Cardiac septum (tissue), 1 donor: Measurements from ENCODE around the gene TNFRSF6B. TPM values are rescaled to one million over a fixed set of nuclear protein-coding genes. Genes with fewer than 3 reads are reported as not detected.

Experiments
- DNase-seq: peaks from one replicate; pipeline ENCODE4 v3.0.0-alpha.2; 2020; ENCODE audit warnings: low spot score
- intact Hi-C: fragments of 100-400 bp; cut with DNase I; formaldehyde crosslinking; loops from one replicate; pipeline ENCODE4 v1.14.0; 2022
- total RNA-seq: library from RNA; stranded (reverse); fragmentation: NEBNext Ultra II Directional; extraction: Animal tissue kit (Norgen Biotek cat#: 25700); gene quantifications from one replicate; pipeline ENCODE4 v1.2.1, GENCODE V29; 2021
- donor health status: DM: no; HTN: no; CAD: no.

The TNFRSF6B gene
- total RNA-seq, 1 donor from 2014 or later: not detected

- intact Hi-C loops: no loop called here
- DNase-seq: no peak
These were observed 2.5 kb upstream of the TNFRSF6B start for GRCh38 chr20:63693733-63694583.

- intact Hi-C loops: loop anchor here (5.0 kb wide), 1 partner anchor 42 kb away; the partner anchor contains the start of genes LIME1 and SLC2A4RG
- no peak for DNase-seq
These were observed 1.6 kb upstream of the TNFRSF6B start for GRCh38 chr20:63694584-63695423.

GRCh38 chr20:63695424-63696305, 787 bp upstream of the TNFRSF6B start:
- intact Hi-C loops: loop anchor here (5.0 kb wide), 1 partner anchor 42 kb away; the partner anchor contains the start of genes LIME1 and SLC2A4RG
- peak; percentile 84 for DNase-seq

DNA sequence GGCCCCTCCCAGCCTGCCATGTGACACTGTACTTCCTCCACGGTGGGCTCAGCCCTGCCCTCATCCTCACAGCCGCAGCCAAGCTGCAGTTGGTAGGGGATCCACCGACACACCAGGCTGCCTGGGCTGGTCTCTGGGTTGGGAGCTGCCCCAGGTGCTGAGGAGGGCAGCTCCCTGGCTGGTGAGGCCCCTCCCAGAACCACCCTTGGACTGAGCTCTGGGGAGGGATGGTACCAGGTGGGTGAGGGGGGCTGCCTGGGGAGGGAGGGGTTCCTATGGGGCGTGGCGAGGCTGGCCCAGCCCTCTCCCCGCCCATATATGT, 185 bp upstream of the TNFRSF6B start:
- peak; percentile 71 for DNase-seq
- intact Hi-C loops: loop anchor here (5.0 kb wide), 1 partner anchor 41 kb away; the partner anchor contains the start of genes LIME1 and SLC2A4RG

DNA sequence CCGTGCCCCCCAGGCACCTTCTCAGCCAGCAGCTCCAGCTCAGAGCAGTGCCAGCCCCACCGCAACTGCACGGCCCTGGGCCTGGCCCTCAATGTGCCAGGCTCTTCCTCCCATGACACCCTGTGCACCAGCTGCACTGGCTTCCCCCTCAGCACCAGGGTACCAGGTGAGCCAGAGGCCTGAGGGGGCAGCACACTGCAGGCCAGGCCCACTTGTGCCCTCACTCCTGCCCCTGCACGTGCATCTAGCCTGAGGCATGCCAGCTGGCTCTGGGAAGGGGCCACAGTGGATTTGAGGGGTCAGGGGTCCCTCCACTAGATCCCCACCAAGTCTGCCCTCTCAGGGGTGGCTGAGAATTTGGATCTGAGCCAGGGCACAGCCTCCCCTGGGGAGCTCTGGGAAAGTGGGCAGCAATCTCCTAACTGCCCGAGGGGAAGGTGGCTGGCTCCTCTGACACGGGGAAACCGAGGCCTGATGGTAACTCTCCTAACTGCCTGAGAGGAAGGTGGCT, 960 bp downstream of the TNFRSF6B start:
- peak; percentile 71 for DNase-seq
- intact Hi-C loops: loop anchor here (5.0 kb wide), 1 partner anchor 40 kb away; the partner anchor contains the start of genes LIME1 and SLC2A4RG

DNA sequence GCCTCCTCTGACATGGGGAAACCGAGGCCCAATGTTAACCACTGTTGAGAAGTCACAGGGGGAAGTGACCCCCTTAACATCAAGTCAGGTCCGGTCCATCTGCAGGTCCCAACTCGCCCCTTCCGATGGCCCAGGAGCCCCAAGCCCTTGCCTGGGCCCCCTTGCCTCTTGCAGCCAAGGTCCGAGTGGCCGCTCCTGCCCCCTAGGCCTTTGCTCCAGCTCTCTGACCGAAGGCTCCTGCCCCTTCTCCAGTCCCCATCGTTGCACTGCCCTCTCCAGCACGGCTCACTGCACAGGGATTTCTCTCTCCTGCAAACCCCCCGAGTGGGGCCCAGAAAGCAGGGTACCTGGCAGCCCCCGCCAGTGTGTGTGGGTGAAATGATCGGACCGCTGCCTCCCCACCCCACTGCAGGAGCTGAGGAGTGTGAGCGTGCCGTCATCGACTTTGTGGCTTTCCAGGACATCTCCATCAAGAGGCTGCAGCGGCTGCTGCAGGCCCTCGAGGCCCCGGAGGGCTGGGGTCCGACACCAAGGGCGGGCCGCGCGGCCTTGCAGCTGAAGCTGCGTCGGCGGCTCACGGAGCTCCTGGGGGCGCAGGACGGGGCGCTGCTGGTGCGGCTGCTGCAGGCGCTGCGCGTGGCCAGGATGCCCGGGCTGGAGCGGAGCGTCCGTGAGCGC, 1.6 kb downstream of the TNFRSF6B start:
- intact Hi-C loops: loop anchor here (5.0 kb wide), 1 partner anchor 39 kb away; the partner anchor contains the start of genes LIME1 and SLC2A4RG
- peak; percentile 61 for DNase-seq

- intact Hi-C loops: loop anchor here (5.0 kb wide), 1 partner anchor 38 kb away; the partner anchor contains the start of genes LIME1 and SLC2A4RG
These were observed 2.5 kb downstream of the TNFRSF6B start for GRCh38 chr20:63698739-63699465.

GRCh38 chr20:63699466-63700198, 3.2 kb downstream of the TNFRSF6B start:
- intact Hi-C loops: loop anchor here (5.0 kb wide), 1 partner anchor 38 kb away; the partner anchor contains the start of genes LIME1 and SLC2A4RG
- DNase-seq: peak; percentile 72

More at GRCh38 chr20:63698739-63699465, 2.5 kb downstream of the TNFRSF6B start:
- DNase-seq: peak; percentile 80

GRCh38 chr20:63700199-63701050, 4.0 kb downstream of the TNFRSF6B start:
- intact Hi-C loops: no loop called here

DNA sequence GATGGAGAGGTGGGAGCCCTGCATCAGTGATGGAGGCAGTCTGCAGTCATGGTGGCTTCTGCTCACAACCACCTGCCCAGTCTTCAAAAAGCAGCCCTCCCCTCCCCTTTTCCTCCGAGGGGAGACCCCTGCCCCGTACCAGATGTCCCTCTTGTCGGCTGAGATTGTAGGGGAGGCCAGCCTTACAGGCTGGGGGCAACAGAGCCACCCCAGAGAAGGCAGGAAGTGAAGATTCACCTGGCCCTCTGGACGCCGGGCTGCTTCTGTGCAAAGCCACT, 4.5 kb downstream of the TNFRSF6B start:
- DNase-seq: no peak
- intact Hi-C loops: no loop called here

More at GRCh38 chr20:63700199-63701050, 4.0 kb downstream of the TNFRSF6B start:
- DNase-seq: peak; percentile 58

- intact Hi-C loops: no loop called here
- peak; percentile 68 for DNase-seq
These were observed 5.0 kb downstream of the TNFRSF6B start for GRCh38 chr20:63701329-63702035.

DNA sequence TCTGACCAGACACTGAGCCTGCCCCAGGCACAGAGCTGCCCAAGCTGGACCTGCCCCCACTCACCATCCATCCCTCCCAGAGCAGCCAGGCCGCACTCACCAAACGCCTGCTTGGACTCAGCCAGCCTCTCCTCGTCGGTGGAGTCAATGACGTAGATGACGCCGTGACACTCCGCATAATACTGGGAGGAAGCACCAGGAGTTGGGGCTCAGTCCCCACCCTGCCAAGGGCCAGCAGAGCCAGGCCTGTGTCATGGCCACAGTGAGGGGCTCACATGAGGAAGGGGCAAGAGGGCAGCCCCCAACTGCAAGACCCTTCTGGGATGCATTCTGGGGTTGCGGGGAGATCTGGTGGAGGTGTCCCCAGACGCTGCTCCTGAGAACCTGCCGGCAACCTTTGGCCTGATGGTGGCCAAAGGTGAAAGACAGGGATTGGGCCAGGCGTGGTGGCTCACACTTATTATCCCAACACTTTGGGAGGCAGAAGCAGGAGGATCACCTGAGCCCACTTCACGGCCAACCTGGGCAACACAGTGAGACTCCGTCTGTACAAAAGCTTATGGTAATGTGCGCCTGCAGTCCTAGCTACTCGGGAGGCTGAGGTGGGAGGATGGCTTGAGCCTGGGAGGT, 5.7 kb downstream of the TNFRSF6B start:
- peak; percentile 70 for DNase-seq
- intact Hi-C loops: no loop called here

- DNase-seq: no peak
- intact Hi-C loops: no loop called here
These were observed 6.5 kb downstream of the TNFRSF6B start for GRCh38 chr20:63702751-63703470.

DNA sequence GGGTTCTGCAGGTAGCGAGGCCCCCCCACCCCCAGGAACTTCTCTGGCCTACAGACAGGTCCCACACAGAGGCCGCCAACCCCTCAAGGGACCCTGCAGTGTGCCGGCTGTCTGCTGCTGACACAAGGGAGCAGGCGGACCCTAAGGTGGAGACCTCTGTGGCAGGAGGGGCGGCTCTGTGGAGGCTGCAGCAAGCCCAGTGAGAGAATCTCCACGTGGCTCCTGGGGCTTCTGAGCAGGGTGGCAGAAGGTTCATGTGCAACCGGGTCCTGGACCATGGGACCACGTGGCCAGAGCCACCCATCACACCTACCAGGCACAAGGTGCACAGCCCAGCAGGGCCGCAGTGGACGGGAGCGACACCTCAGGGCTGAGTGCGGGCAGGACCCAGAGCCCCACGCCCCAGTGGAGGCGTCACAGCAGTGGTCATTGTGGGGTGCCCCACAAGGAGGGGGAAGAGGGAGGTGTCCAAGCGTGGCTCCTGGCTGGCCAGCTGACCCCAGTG, 7.1 kb downstream of the TNFRSF6B start:
- intact Hi-C loops: no loop called here

More for the DNA sequence above, 7.1 kb downstream of the TNFRSF6B start:
- DNase-seq: no peak
